Stimulated activated CD8-positive, alpha-beta memory T cell treated with anti-CD3 and anti-CD28 coated beads, Interleukin-7, amount 100 ng/mL, for 1 hour (primary cell): ENCODE measurements around the gene FBXO24.
"Not testable (repeated sequence)": the region's sequence is repeated elsewhere in the genome, so short reads cannot be mapped to it uniquely, and the experiment has no call there.

ENCODE experiments used
- DNase-seq, 2 donors: peaks; one replicate each; pipeline ENCODE4 v3.0.0-alpha.2; 2020; ENCODE audit warnings: low read depth in 2 of 2

Gene FBXO24

DNA sequence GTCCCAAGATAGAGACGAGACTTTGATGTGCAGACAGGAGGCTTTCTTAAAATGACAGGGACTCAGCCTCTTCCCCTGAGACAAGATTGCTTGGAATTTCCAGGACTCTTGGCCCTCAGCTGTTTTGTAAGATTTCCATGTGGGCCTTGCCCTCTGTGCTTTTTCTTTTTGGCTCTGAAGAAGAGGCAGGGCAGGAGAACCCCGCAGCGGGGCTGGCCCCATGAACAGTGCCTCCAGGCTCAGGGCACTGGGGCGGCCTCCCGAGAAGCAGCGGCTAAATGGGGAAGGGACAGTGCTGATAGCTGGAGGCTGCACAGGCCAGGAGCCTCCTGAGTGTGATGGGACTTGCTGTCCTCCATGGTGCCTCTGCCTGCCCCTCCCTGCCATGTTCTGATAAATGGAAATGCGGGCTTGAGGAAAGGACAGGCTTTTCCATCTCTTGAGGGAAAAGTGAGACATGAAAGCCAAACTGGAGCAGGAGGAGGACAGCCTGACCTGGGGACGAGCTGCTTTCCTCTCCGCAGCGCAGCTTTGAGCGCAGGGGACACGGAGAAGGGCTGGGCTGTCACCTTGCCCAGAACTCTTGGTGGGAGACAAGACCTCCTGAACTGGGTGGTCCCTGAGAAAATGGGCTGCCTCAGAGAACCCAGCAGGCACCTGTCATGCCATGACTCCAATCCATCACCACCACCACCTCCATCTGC is 24.5 kb upstream of the FBXO24 start:
- DNase-seq = no peak

DNA sequence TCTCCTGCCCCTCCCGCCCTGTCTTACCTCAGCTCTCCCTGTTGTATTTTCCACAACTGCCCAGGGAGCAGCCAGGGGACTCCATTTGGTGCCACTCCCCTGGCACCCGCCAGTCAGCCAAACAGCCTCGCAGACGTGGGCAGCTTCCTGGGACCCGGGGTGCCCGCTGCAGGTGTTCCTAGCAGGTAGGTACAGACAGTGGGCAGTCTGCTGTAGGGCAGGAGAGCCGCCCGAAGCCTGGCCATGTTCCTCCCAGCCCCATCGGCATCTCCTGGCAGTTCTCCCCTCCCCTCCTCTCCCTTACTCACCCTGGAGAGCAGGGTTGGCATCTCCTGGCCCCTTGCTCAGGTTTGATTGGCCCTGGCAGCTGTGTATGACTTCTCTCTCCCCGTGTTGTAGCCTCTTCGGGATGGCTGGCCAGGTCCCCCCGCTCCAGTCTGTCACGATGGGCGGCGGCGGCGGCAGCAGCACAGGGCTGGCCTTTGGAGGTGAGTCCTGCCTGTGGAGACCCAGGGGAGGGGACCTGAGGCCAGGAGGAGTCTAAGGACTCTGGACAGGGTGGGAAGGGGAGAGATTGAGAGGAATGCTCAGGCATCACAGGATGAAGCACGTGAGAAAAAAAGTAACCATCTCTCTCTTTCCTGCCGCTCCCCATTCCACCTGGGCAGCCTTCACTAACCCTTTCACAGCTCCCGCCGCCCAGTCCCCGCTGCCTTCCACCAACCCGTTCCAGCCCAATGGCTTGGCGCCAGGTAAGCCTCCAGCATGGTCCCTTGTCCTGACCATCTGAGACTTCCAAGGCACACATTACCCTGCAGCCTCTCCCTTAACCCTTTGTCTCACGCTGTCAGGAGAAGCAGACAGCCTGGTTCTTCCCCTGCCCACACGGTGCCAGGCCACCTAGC is 23.7 kb upstream of the FBXO24 start:
- DNase-seq = no peak

DNA sequence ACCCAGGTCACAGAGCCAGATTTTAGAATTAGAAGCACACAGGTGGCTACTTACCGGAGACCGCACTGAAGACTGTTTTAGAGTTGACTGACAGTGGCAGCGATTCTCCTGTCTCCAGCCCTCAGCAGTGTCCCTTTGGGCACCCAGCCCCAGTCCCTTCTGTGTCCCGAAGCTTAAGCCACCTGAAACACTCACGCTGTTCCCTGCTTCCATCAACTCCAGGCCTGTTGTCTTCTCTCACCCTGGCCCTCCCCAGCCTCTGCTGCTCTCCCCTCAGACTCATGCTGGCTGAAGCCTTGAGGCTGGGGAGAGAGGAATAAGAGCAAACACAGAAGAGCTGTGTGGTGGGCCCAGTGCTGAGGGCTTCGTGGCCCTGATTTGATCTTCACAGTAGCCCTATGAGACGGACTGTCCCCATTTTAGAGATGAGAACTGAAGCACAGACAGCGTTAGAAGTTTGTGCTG is 23.0 kb upstream of the FBXO24 start:
- no peak for DNase-seq

- DNase-seq = peak; percentile 75 to 83
Observed at GRCh38 chr7:100563809-100564400, 22.2 kb upstream of the FBXO24 start.

DNA sequence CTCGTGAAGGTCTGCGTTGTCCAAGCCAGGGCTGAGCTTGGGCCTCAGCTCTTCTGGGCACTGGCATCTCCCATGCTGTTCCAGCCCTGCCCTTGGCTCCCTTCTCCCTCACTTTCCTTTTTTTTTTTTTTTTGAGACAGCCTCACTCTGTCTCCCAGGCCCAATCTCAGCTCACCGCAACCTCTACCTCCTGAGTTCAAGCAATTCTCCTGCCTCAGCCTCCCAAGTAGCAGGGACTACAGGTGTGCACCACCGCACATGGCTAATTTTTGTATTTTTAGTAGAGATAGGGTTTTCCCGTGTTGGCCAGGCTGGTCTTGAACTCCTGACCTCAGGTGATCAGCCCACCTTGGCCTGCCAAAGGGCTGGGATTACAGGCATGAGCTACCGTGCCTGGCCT is 21.7 kb upstream of the FBXO24 start:
- not testable (repeated sequence) for DNase-seq

DNA sequence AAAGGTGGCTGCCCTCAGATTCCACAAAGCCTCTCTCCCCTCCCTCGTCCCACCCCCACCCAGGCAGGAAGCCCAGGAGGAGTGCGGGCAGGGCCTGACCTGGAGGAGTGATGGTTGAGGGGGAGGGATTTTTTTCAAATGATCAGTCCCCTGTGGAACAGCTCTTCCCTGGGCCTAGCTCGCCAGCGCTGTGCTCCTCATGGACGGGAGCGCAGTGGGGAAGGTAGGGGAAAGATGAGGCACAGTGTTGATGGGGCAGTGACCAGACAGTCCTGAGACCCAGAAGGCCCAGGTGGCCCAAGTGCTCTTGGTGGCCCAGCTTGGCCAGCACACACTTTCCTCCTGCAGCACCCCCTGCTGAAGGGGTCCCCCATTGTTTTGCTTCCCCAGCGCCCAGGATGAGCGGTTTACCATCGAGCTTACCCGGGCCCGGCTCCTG is 21.0 kb upstream of the FBXO24 start:
- no peak for DNase-seq

- no peak for DNase-seq
Observed at GRCh38 chr7:100566018-100566531, 20.1 kb upstream of the FBXO24 start.

- no peak for DNase-seq
Observed at GRCh38 chr7:100567031-100567730, 18.9 kb upstream of the FBXO24 start.

DNA sequence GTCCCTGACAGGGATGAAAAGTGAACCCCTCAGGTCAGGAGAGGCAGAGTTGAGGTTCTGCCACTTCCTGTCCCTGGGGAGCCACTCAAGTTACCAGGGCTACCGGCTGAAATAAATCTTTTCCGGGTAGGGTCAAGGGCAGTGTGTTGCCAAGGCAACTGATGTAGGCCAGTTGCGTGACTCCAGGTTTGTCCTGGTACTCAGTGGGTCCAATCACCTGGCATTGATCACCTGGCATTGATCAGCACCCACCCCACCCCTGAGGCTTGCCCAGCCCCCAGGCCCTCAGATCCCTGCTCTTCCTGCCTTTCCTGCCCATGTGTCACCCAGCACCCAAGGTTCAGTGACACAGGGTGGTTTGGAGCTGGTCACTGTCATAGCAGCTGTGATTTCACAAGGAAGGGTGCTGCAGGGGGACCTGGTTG is 18.4 kb upstream of the FBXO24 start:
- no peak for DNase-seq

DNA sequence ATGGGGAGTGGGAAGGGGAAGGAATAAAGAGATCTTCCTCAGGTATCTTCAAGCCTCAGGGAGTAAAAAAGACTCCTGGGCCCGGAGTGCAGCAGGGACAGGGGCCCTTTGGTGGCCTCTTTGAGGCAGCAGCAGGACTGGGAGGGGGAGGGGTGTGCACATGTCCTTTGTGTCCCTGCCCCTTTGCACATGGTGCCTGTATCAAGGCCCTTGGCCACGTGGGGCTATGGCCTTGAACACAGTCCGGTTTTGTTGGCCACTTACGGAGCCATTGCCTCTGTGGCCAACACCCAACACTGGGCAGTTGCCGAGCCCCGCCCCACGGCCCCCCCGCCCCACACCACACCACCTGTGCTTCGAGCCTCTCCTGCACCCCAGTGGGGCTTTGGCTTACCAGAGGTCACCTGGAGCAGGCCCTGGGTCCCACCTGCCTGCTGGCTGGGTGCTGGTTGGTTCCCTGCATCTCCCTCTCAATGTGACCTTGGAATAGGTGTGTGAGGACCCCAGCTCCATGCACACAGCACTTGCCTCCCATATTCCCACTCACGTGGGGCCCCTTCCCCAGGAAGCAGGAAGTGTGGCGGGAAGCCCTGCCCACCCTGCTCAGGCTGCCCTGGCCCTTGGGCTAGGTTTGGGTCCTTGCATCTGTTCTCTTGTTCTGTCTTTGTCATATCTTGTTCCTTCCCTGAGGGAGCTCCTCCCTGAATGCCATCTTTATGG is 17.8 kb upstream of the FBXO24 start:
- DNase-seq = no peak

DNA sequence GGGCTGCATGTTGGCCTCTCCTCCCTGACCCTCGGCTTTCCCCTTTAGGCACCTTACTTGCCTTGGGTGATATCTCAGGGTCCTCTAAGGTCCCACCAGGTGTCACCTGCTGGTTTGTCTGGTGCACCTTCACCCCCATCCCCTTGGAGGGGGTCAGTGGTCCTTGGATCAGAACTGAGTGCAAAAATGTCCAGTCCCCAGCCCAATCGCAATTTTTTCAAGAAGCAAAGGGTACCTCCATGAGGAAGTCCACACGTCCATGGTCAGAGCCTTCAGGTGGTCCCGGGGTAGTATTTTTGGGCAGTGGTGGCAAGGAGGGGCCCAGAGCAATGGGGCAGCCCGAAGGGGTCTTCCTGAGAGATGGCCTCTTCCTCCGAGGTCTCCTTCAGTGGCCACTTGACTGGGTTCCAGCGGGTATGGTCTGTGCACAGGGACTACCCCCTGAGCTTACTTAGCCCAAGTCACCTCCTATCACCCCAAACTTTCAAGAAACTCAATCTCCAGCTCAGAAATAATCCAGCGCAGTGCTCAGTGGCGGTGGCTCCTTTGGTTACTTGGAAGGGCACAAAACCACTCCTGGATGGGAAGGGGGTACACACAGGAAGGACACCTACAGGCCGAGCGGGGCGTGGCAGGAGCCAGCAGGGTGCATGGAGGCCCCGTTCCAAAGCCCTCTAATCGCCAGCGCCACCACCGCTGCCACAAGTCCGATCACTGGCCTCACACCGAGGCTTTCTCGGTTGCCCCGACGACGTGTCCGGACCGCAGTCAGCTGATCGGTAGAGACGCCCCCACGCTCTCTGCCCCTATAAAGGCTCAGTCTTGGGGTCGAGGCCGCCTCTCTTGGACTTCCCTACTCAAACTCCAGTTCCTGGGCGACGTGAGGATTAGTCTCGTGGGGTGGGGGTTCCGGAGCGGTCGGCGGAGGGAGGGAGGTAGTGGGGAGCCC is 17.0 kb upstream of the FBXO24 start:
- no peak for DNase-seq

GRCh38 chr7:100570954-100571828 is 14.9 kb upstream of the FBXO24 start:
- DNase-seq = no peak

DNA sequence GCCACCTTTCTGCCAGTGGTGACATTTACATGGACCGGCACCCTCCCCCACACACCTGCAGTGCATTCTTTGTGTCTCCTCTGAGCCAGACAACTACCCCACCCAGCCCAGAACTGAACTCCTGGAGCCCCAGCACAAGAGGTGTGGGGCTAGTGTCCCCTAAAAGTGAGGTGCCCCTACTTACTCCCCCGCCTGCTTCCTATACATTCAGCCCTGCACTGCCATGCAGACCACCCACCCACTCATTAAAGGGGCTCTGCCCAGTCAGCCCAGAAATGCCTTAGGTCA is 14.4 kb upstream of the FBXO24 start:
- DNase-seq = no peak

GRCh38 chr7:100572281-100572948 is 13.7 kb upstream of the FBXO24 start:
- no peak for DNase-seq

- DNase-seq = no peak
Observed at GRCh38 chr7:100572949-100573675, 13.0 kb upstream of the FBXO24 start.

- no peak for DNase-seq
Observed at GRCh38 chr7:100573691-100574361, 12.3 kb upstream of the FBXO24 start, which contains the start of gene SAP25. Gene SAP25 (minus strand): TSS chr7:100573900. CDS start chr7:100573742, 158 bp downstream.
